Measurements from ENCODE around the gene ZNF362.

Gene ZNF362

GRCh38 chr1:33330361-33330890, 74.1 kb downstream of the ZNF362 start:
- Histone ChIP-seq H3K4me3 (ENCODE audit: low read depth in 1 of 2, low read length in 2 of 2) (no peak overlapping the region), H3K27me3 (ENCODE audit: insufficient read depth, low read length, poor library complexity) (no peaks in the 10 kb centered on the region), H3K9me3 (ENCODE audit: insufficient read depth, low read length, severe bottlenecking) (no peaks in the 10 kb centered on the region), H3K27ac (ENCODE audit: low read length) (no peak overlapping the region), H3K9ac (ENCODE audit: low read depth, low read length) (no peak overlapping the region), H2AFZ (ENCODE audit: low read depth, low read length) (no peak overlapping the region), H3K36me3 (ENCODE audit: insufficient read depth, low read length) (peaks cover 98% of the 10 kb centered on the region), H4K20me1 (ENCODE audit: insufficient read depth, low read length) (peaks cover 61% of the 10 kb centered on the region), H3K79me2 (ENCODE audit: insufficient read depth, low read length) (peaks cover 31% of the 10 kb centered on the region), H3K4me1 (ENCODE audit: insufficient read depth, low read length) (no peaks in the 10 kb centered on the region), H3K4me2 (ENCODE audit: insufficient read depth, low read length) (no peak overlapping the region)
- no peak for ATAC-seq (ENCODE audit: insufficient read depth, low read depth)
- no peak for TF ChIP-seq CTCF (IDR thresholded peaks at IDR 0.05; ENCODE audit: borderline replicate concordance, extremely low read depth, low read length, poor library complexity, severe bottlenecking)
- no peak for TF ChIP-seq EZH2 (IDR thresholded peaks at IDR 0.05; ENCODE audit: borderline replicate concordance, low read depth, low read length, severe bottlenecking)
- no peak for DNase-seq

- Histone ChIP-seq H3K4me2 (ENCODE audit: insufficient read depth, low read length) (no peak overlapping the region), H3K36me3 (ENCODE audit: insufficient read depth, low read length) (peaks cover 94% of the 10 kb centered on the region), H3K27ac (ENCODE audit: low read length) (no peak overlapping the region), H3K4me3 (ENCODE audit: low read depth in 1 of 2, low read length in 2 of 2) (no peak overlapping the region), H3K4me1 (ENCODE audit: insufficient read depth, low read length) (no peaks in the 10 kb centered on the region), H4K20me1 (ENCODE audit: insufficient read depth, low read length) (peaks cover 62% of the 10 kb centered on the region), H3K79me2 (ENCODE audit: insufficient read depth, low read length) (peaks cover 32% of the 10 kb centered on the region), H3K9me3 (ENCODE audit: insufficient read depth, low read length, severe bottlenecking) (no peaks in the 10 kb centered on the region), H3K27me3 (ENCODE audit: insufficient read depth, low read length, poor library complexity) (no peaks in the 10 kb centered on the region), H2AFZ (ENCODE audit: low read depth, low read length) (no peak overlapping the region), H3K9ac (ENCODE audit: low read depth, low read length) (no peak overlapping the region)
- ATAC-seq (ENCODE audit: insufficient read depth, low read depth): no peak
- no peak for TF ChIP-seq CTCF (IDR thresholded peaks at IDR 0.05; ENCODE audit: borderline replicate concordance, extremely low read depth, low read length, poor library complexity, severe bottlenecking)
- no peak for TF ChIP-seq EZH2 (IDR thresholded peaks at IDR 0.05; ENCODE audit: borderline replicate concordance, low read depth, low read length, severe bottlenecking)
- DNase-seq: no peak
Observed at GRCh38 chr1:33330906-33331305, 74.6 kb downstream of the ZNF362 start.

GRCh38 chr1:33331444-33332356, 75.4 kb downstream of the ZNF362 start:
- H4K20me1 ChIP-seq (ENCODE audit: insufficient read depth, low read length): peaks cover 66% of the 10 kb centered on the region
- no peaks in the 10 kb centered on the region for H3K4me1 ChIP-seq (ENCODE audit: insufficient read depth, low read length)
- TF ChIP-seq EZH2 (IDR thresholded peaks at IDR 0.05; ENCODE audit: borderline replicate concordance, low read depth, low read length, severe bottlenecking): no peak
- no peak for TF ChIP-seq CTCF (IDR thresholded peaks at IDR 0.05; ENCODE audit: borderline replicate concordance, extremely low read depth, low read length, poor library complexity, severe bottlenecking)
- H2AFZ ChIP-seq (ENCODE audit: low read depth, low read length): no peak overlapping the region
- H3K4me2 ChIP-seq (ENCODE audit: insufficient read depth, low read length): no peak overlapping the region
- no peaks in the 10 kb centered on the region for H3K27me3 ChIP-seq (ENCODE audit: insufficient read depth, low read length, poor library complexity)
- no peaks in the 10 kb centered on the region for H3K9me3 ChIP-seq (ENCODE audit: insufficient read depth, low read length, severe bottlenecking)
- H3K79me2 ChIP-seq (ENCODE audit: insufficient read depth, low read length): peaks cover 39% of the 10 kb centered on the region
- H3K9ac ChIP-seq (ENCODE audit: low read depth, low read length): no peak overlapping the region
- DNase-seq (no peak), ATAC-seq (ENCODE audit: insufficient read depth, low read depth) (no peak)
- peaks cover 89% of the 10 kb centered on the region for H3K36me3 ChIP-seq (ENCODE audit: insufficient read depth, low read length)
- H3K27ac ChIP-seq (ENCODE audit: low read length): no peak overlapping the region
- no peak overlapping the region for H3K4me3 ChIP-seq (ENCODE audit: low read depth in 1 of 2, low read length in 2 of 2)

All from DND-41 (cell line).